Amniotic stem cell (primary cell): Measurements from ENCODE around the gene TTC7B.
"Not testable (repeated sequence)": the region's sequence is repeated elsewhere in the genome, so short reads cannot be mapped to it uniquely, and the experiment has no call there.

ENCODE experiments used
- DNase-seq: peaks from one replicate; lab custom pipeline; 2025; lab: John Stamatoyannopoulos, UW

The TTC7B gene

GRCh38 chr14:90525353-90526028, 290.7 kb downstream of the TTC7B start:
- not testable (repeated sequence) for DNase-seq

- no peak for DNase-seq
Observed at GRCh38 chr14:90523961-90524875, 292.0 kb downstream of the TTC7B start.

- no peak for DNase-seq
Observed at GRCh38 chr14:90523544-90523943, 292.7 kb downstream of the TTC7B start.

- no peak for DNase-seq
Observed at GRCh38 chr14:90522571-90523191, 293.5 kb downstream of the TTC7B start.

- no peak for DNase-seq
Observed at GRCh38 chr14:90521930-90522483, 294.2 kb downstream of the TTC7B start.

- DNase-seq: no peak
Observed at GRCh38 chr14:90521084-90521929, 294.9 kb downstream of the TTC7B start.

- no peak for DNase-seq
Observed at GRCh38 chr14:90520326-90520725, 295.9 kb downstream of the TTC7B start.

- DNase-seq: no peak
Observed at GRCh38 chr14:90519262-90519920, 296.8 kb downstream of the TTC7B start.

GRCh38 chr14:90518941-90519256, 297.3 kb downstream of the TTC7B start:
- no peak for DNase-seq

GRCh38 chr14:90518069-90518940, 297.9 kb downstream of the TTC7B start:
- DNase-seq: no peak

GRCh38 chr14:90517076-90517841, 299.0 kb downstream of the TTC7B start:
- no peak for DNase-seq

- no peak for DNase-seq
Observed at GRCh38 chr14:90514566-90514965, 301.7 kb downstream of the TTC7B start.

- no peak for DNase-seq
Observed at GRCh38 chr14:90514015-90514398, 302.2 kb downstream of the TTC7B start.

- no peak for DNase-seq
Observed at GRCh38 chr14:90513161-90514014, 302.8 kb downstream of the TTC7B start.

- DNase-seq: no peak
Observed at GRCh38 chr14:90512329-90512991, 303.8 kb downstream of the TTC7B start.

GRCh38 chr14:90511795-90512328, 304.4 kb downstream of the TTC7B start:
- DNase-seq: no peak

- DNase-seq: no peak
Observed at GRCh38 chr14:90511252-90511651, 305.0 kb downstream of the TTC7B start.

GRCh38 chr14:90510159-90510558, 306.1 kb downstream of the TTC7B start:
- no peak for DNase-seq
